ENCODE data around the gene ISG15. TPM values are rescaled to one million over a fixed set of nuclear protein-coding genes. Genes with fewer than 3 reads are reported as not detected.

The ISG15 gene
- total RNA-seq, 4 donors from 2014 or later = 36.0 to 70.6 (median 40.8) TPM; not detected in 1

- no peak overlapping the region for H3K4me3 ChIP-seq
- intact Hi-C loops (cut with DNase I; ENCODE audit: low total_unique reads) = loop anchor here (5.0 kb wide), 1 partner anchor 53 kb away; no protein-coding TSS in a partner anchor
- peaks cover 24% of the 10 kb centered on the region for H3K27me3 ChIP-seq
- in situ Hi-C loops (cut with MboI; ENCODE audit: low pct_ligation_motif_present in 1 of 4, low pct_unique_long_range_greater_than_20kb in 1 of 4, low sequenced_read_pairs in 3 of 4) = no loop called here
- TF ChIP-seq POLR2A (IDR thresholded peaks at IDR 0.05) (no peak), CTCF (IDR thresholded peaks at IDR 0.05) (no peak), EP300 (IDR thresholded peaks at IDR 0.05; ENCODE audit: low read depth) (no peak), POLR2AphosphoS5 (IDR thresholded peaks at IDR 0.05) (no peak)
- WGBS, 2 donors (ENCODE audit: low coverage in 1 of 2) = 81 to 85% methylated on average over 4 to 26 of the region's 26 CpGs
- H3K36me3 ChIP-seq = no peaks in the 10 kb centered on the region
- peaks cover 12 to 23% (median 18%) of the 10 kb centered on the region in 4 donors for H3K4me1 ChIP-seq
- peak overlapping the region in 2 of 4 donors; percentile 72 to 76 for H3K27ac ChIP-seq
- no peaks in the 10 kb centered on the region for H3K9me3 ChIP-seq
- no peak for DNase-seq
Observed at GRCh38 chr1:965526-966134, 47.7 kb upstream of the ISG15 start.

GRCh38 chr1:966135-966703 is 47.1 kb upstream of the ISG15 start, which contains the start of gene PLEKHN1:
TSS of gene PLEKHN1 (plus strand) at chr1:966482. CDS start at chr1:966532, 50 bp downstream.
- intact Hi-C loops (cut with DNase I; ENCODE audit: low total_unique reads) (loop anchor here (5.0 kb wide), 1 partner anchor 54 kb away; no protein-coding TSS in a partner anchor), in situ Hi-C loops (cut with MboI; ENCODE audit: low pct_ligation_motif_present in 1 of 4, low pct_unique_long_range_greater_than_20kb in 1 of 4, low sequenced_read_pairs in 3 of 4) (no loop called here)
- peak; percentile 60 for DNase-seq
- no peak for TF ChIP-seq POLR2AphosphoS5 (IDR thresholded peaks at IDR 0.05)
- no peak for TF ChIP-seq POLR2A (IDR thresholded peaks at IDR 0.05)
- TF ChIP-seq EP300 (IDR thresholded peaks at IDR 0.05; ENCODE audit: low read depth) = no peak
- TF ChIP-seq CTCF (IDR thresholded peaks at IDR 0.05) = no peak
- H3K4me1 ChIP-seq = peaks cover 12 to 21% (median 17%) of the 10 kb centered on the region in 4 donors
- peak within 1 kb of the TSS; percentile 72 to 78 (median 75) for H3K27ac ChIP-seq
- no peaks in the 10 kb centered on the region for H3K36me3 ChIP-seq
- no peaks in the 10 kb centered on the region for H3K9me3 ChIP-seq
- WGBS, 2 donors (ENCODE audit: low coverage in 1 of 2) = 22% methylated on average over 20 of the region's 31 CpGs; no CpG with 5 or more reads in 1 of the 2 donors
- H3K4me3 ChIP-seq = peak within 1 kb of the TSS; percentile 17 to 69 (median 52)
- peaks cover 30% of the 10 kb centered on the region for H3K27me3 ChIP-seq

- H3K27me3 ChIP-seq = peaks cover 35% of the 10 kb centered on the region
- intact Hi-C loops (cut with DNase I; ENCODE audit: low total_unique reads) = loop anchor here (5.0 kb wide), 1 partner anchor 55 kb away; no protein-coding TSS in a partner anchor
- H3K4me1 ChIP-seq = peaks cover 12 to 16% (median 15%) of the 10 kb centered on the region in 4 donors
- H3K36me3 ChIP-seq = no peaks in the 10 kb centered on the region
- 0% methylated on average over 17 of the region's 60 CpGs; no CpG with 5 or more reads in 1 of the 2 donors for WGBS, 2 donors (ENCODE audit: low coverage in 1 of 2)
- TF ChIP-seq CTCF (IDR thresholded peaks at IDR 0.05) = no peak
- TF ChIP-seq POLR2AphosphoS5 (IDR thresholded peaks at IDR 0.05) = peak; percentile 46 to 63 (median 62)
- TF ChIP-seq POLR2A (IDR thresholded peaks at IDR 0.05) = no peak
- no peak for TF ChIP-seq EP300 (IDR thresholded peaks at IDR 0.05; ENCODE audit: low read depth)
- peak overlapping the region; percentile 17 to 69 (median 52) for H3K4me3 ChIP-seq
- in situ Hi-C loops (cut with MboI; ENCODE audit: low pct_ligation_motif_present in 1 of 4, low pct_unique_long_range_greater_than_20kb in 1 of 4, low sequenced_read_pairs in 3 of 4) = no loop called here
- peak; percentile 85 for DNase-seq
- H3K9me3 ChIP-seq = no peaks in the 10 kb centered on the region
- peak overlapping the region; percentile 72 to 78 (median 75) for H3K27ac ChIP-seq
Observed at GRCh38 chr1:966704-967300, 46.5 kb upstream of the ISG15 start.
